IMR-90 (cell line): ENCODE data around the gene DMRT2. TPM values are rescaled to one million over a fixed set of nuclear protein-coding genes. Genes with fewer than 3 reads are reported as not detected.

Source experiments
- ATAC-seq: fragments of 200-7000 bp; cut with Tn5 transposase; 2 replicates; pipeline ENCODE4 v1.9.1; 2020; ENCODE audit warnings: low read depth, mild to moderate bottlenecking, moderate library complexity
- BruUV-seq: library from RNA; stranded (reverse); fragments of 400-500 nt; replicated peaks from 2 replicates; lab custom pipeline; 2021; lab: Mats Ljungman, UMichigan
- CTCF ChIA-PET: fragments of 300-600 bp; formaldehyde crosslinking; extraction: SDS; loops from one replicate; lab custom pipeline; 2021; ENCODE audit warnings: antibody characterized with exemption; lab: Yijun Ruan, JAX
- POLR2A ChIA-PET: fragments of 300-600 bp; sonication (Branson Sonifier 250); formaldehyde crosslinking; loops from one replicate; lab custom pipeline; 2022; ENCODE audit warnings: antibody characterized with exemption; ENCODE audit not compliant: unreplicated experiment; lab: Charles Lee
- DNase-seq: peaks from one replicate; pipeline ENCODE4 v3.0.0; 2013
- H2AFZ ChIP-seq: replicated peaks from 2 replicates; pipeline ENCODE3; 2013; ENCODE audit warnings: low read length, mild to moderate bottlenecking; ENCODE audit not compliant: poor library complexity
- H2AK5ac ChIP-seq: 2 replicates; pipeline ENCODE4 v1.6.1; 2013; ENCODE audit warnings: low read depth, low read length, inconsistent platforms
- H2AK9ac ChIP-seq: replicated peaks from 2 replicates; pipeline ENCODE3; 2013; ENCODE audit warnings: mild to moderate bottlenecking, low read depth, low read length, moderate library complexity; ENCODE audit not compliant: poor library complexity
- H2BK120ac ChIP-seq: 2 replicates; pipeline ENCODE4 v1.6.1; 2013; ENCODE audit warnings: low read depth, low read length, inconsistent platforms
- H2BK15ac ChIP-seq: 3 replicates; pipeline ENCODE4 v1.6.1; 2013; ENCODE audit warnings: low read depth, low read length, inconsistent platforms
- H2BK20ac ChIP-seq: 2 replicates; pipeline ENCODE4 v1.6.1; 2013; ENCODE audit warnings: low read depth, mild to moderate bottlenecking, inconsistent platforms, low read length, moderate library complexity
- H2BK5ac ChIP-seq: 2 replicates; pipeline ENCODE4 v1.6.1; 2013; ENCODE audit warnings: mild to moderate bottlenecking, low read depth, low read length, inconsistent platforms; ENCODE audit not compliant: poor library complexity, severe bottlenecking
- H3K14ac ChIP-seq: replicated peaks from 2 replicates; pipeline ENCODE4 v1.6.1; 2013; ENCODE audit warnings: low read depth, low read length, inconsistent platforms
- H3K18ac ChIP-seq: 2 replicates; pipeline ENCODE4 v1.6.1; 2013; ENCODE audit warnings: low read depth, low read length, control low read depth
- H3K23ac ChIP-seq: 2 replicates; pipeline ENCODE4 v1.6.1; 2013; ENCODE audit warnings: low read depth, low read length, inconsistent platforms
- H3K27ac ChIP-seq: 2 replicates; pipeline ENCODE4 v1.5.1; 2013; ENCODE audit warnings: mild to moderate bottlenecking, control low read depth, low read length; ENCODE audit not compliant: insufficient read depth
- H3K27me3 ChIP-seq: 2 replicates; pipeline ENCODE4 v1.6.1; 2013; ENCODE audit warnings: low read length; ENCODE audit not compliant: control insufficient read depth, insufficient read depth
- H3K36me3 ChIP-seq: 2 replicates; pipeline ENCODE4 v1.6.1; 2013; ENCODE audit warnings: low read length, mixed read lengths; ENCODE audit not compliant: control insufficient read depth, insufficient read depth
- H3K4ac ChIP-seq: 2 replicates; pipeline ENCODE4 v1.6.1; 2013; ENCODE audit warnings: low read depth, low read length, inconsistent platforms
- H3K4me1 ChIP-seq: 2 replicates; pipeline ENCODE4 v1.6.1; 2013; ENCODE audit warnings: low read length, mixed read lengths; ENCODE audit not compliant: control insufficient read depth, insufficient read depth
- H3K4me2 ChIP-seq: 2 replicates; pipeline ENCODE4 v1.6.1; 2013; ENCODE audit warnings: low read depth, mild to moderate bottlenecking, control low read depth, low read length, moderate library complexity
- H3K4me3 ChIP-seq: 2 replicates; pipeline ENCODE4 v1.5.1; 2013; ENCODE audit warnings: low read depth, mild to moderate bottlenecking, control low read depth, low read length, moderate library complexity; ENCODE audit not compliant: insufficient read depth
- H3K56ac ChIP-seq: 2 replicates; pipeline ENCODE4 v1.6.1; 2013; ENCODE audit warnings: low read length, inconsistent platforms; ENCODE audit not compliant: insufficient read depth; ENCODE audit errors: extremely low read depth
- H3K79me1 ChIP-seq, 2 experiments: 2 replicates each; pipeline ENCODE4 v1.6.1; 2013; ENCODE audit warnings: low read length in 2 of 2, inconsistent platforms in 1 of 2, low read depth in 1 of 2
- H3K9ac ChIP-seq: 2 replicates; pipeline ENCODE4 v1.6.1; 2013; ENCODE audit warnings: low read depth, low read length, control low read depth
- H3K9me1 ChIP-seq: 2 replicates; pipeline ENCODE4 v1.6.1; 2013; ENCODE audit warnings: low read length, inconsistent platforms; ENCODE audit not compliant: insufficient read depth
- H3K9me3 ChIP-seq: 2 replicates; pipeline ENCODE4 v1.6.1; 2013; ENCODE audit warnings: low read length; ENCODE audit not compliant: control insufficient read depth, insufficient read depth
- H4K20me1 ChIP-seq: 2 replicates; pipeline ENCODE4 v1.6.1; 2013; ENCODE audit warnings: low read length, inconsistent platforms; ENCODE audit not compliant: insufficient read depth
- H4K5ac ChIP-seq: 2 replicates; pipeline ENCODE4 v1.6.1; 2013; ENCODE audit warnings: mild to moderate bottlenecking, low read depth, low read length, control low read depth
- H4K8ac ChIP-seq, 2 experiments: 2 replicates each; pipeline ENCODE4 v1.6.1; 2013; ENCODE audit warnings: low read depth in 2 of 2, low read length in 2 of 2, control low read depth in 1 of 2, inconsistent platforms in 1 of 2
- H4K91ac ChIP-seq: 2 replicates; pipeline ENCODE4 v1.6.1; 2013; ENCODE audit warnings: low read depth, low read length, inconsistent platforms; ENCODE audit not compliant: insufficient read depth
- BHLHE40 ChIP-seq: fragments of 150-350 bp; IDR thresholded peaks from 2 replicates; pipeline ENCODE4 v1.6.1; 2016; ENCODE audit warnings: mild to moderate bottlenecking, low read depth, low read length
- CEBPB ChIP-seq: IDR thresholded peaks from 2 replicates; pipeline ENCODE4 v1.6.1; 2012; ENCODE audit warnings: low read depth, low read length, improper control_type of control experiment
- CHD1 ChIP-seq: IDR thresholded peaks from 2 replicates; pipeline ENCODE4 v1.6.1; 2012; ENCODE audit warnings: low read depth, low read length, improper control_type of control experiment
- CTCF ChIP-seq: conservative IDR thresholded peaks from 2 replicates; pipeline ENCODE4 v1.5.1; 2012; ENCODE audit warnings: mild to moderate bottlenecking, low read depth, low read length, improper control_type of control experiment
- ELK1 ChIP-seq: fragments of 150-350 bp; IDR thresholded peaks from 2 replicates; pipeline ENCODE4 v1.6.1; 2016; ENCODE audit warnings: low read depth, mild to moderate bottlenecking, low read length, moderate library complexity, borderline replicate concordance
- MAFK ChIP-seq: IDR thresholded peaks from 2 replicates; pipeline ENCODE4 v1.6.1; 2012; ENCODE audit warnings: low read depth, low read length, improper control_type of control experiment
- MAZ ChIP-seq: IDR thresholded peaks from 2 replicates; pipeline ENCODE4 v1.6.1; 2012; ENCODE audit warnings: low read depth, mild to moderate bottlenecking, low read length, improper control_type of control experiment, moderate library complexity, borderline replicate concordance
- MXI1 ChIP-seq: IDR thresholded peaks from 2 replicates; pipeline ENCODE4 v1.6.1; 2012; ENCODE audit warnings: low read depth, mild to moderate bottlenecking, low read length, moderate library complexity, borderline replicate concordance
- NFE2L2 ChIP-seq: fragments of 150-350 bp; IDR thresholded peaks from 2 replicates; pipeline ENCODE4 v1.6.1; 2016; ENCODE audit warnings: low read depth, mild to moderate bottlenecking, low read length
- RAD21 ChIP-seq: IDR thresholded peaks from 2 replicates; pipeline ENCODE4 v1.6.1; 2012; ENCODE audit warnings: low read length, improper control_type of control experiment
- RCOR1 ChIP-seq: IDR thresholded peaks from 2 replicates; pipeline ENCODE4 v1.6.1; 2012; ENCODE audit warnings: mild to moderate bottlenecking, low read length, improper control_type of control experiment; ENCODE audit not compliant: insufficient replicate concordance
- RFX5 ChIP-seq: IDR thresholded peaks from 2 replicates; pipeline ENCODE4 v1.8.0; 2012; ENCODE audit warnings: low read depth, mild to moderate bottlenecking, low read length, moderate library complexity
- SMC3 ChIP-seq: fragments of 150-350 bp; IDR thresholded peaks from 2 replicates; pipeline ENCODE4 v1.6.1; 2016; ENCODE audit warnings: low read depth, mild to moderate bottlenecking, antibody characterized with exemption, low read length, moderate library complexity
- USF2 ChIP-seq: fragments of 150-350 bp; IDR thresholded peaks from 2 replicates; pipeline ENCODE4 v1.6.1; 2017; ENCODE audit warnings: mild to moderate bottlenecking, antibody characterized with exemption, low read length, low read depth
- WGBS, 2 experiments: methylation state at CpG; one replicate each; pipeline versions ENCODE4 v1.1.5 to v1.1.7; 2013; ENCODE audit warnings: missing lambda C conversion rate in 2 of 2; ENCODE audit not compliant: insufficient read length in 1 of 2; ENCODE audit errors: extremely low coverage in 2 of 2; 5-methylcytosine and 5-hydroxymethylcytosine counted together
- dilution Hi-C: fragments of 300-500 bp; cut with HindIII; formaldehyde crosslinking; loops from one replicate; pipeline ENCODE4 v1.14.3; 2018; ENCODE audit warnings: low sequenced_read_pairs; ENCODE audit not compliant: unreplicated experiment
- in situ Hi-C: fragments of 300-500 bp; cut with MboI; formaldehyde crosslinking; loops from 3 replicates; pipeline ENCODE4 v1.14.3; 2019; ENCODE audit warnings: low sequenced_read_pairs, inconsistent platforms, mixed read lengths
- intact Hi-C: fragments of 100-400 bp; cut with micrococcal nuclease; formaldehyde crosslinking; loops from 2 replicates; pipeline ENCODE4 v1.10.0; 2022
- polyA plus RNA-seq, 3 experiments: library from polyadenylated mRNA; depleted of rRNA; stranded (reverse); fragments of >200 nt; gene quantifications; 2 replicates each; pipeline ENCODE4 v1.2.3, GENCODE V29; 2012; ENCODE audit warnings: low replicate concordance in 1 of 3
- total RNA-seq: library from RNA; depleted of rRNA; stranded (reverse); fragments of >200 nt; gene quantifications from 2 replicates; pipeline ENCODE4 v1.2.3, GENCODE V29; 2012

DMRT2 gene
- total and polyA plus RNA-seq, 2 of the 4 experiments (the other 2 are of a cell fraction): not detected

DNA sequence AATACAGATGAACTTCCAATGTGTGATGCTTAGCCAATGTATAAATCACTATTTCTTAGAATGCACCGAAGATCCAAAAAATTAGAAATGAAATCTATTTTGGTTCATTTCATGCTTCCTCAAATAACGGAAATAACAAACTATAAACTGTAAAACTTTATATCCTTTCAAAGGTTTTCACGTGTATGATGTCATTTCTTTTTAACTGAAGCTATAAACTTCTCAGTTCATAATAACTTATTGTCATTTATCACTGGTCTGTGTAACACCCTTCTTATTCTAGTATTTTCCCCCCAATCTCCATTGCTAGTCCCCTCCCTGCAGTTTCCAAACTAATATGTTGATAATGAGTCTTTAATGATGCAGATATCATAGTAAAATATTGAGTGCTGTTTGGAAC lies 36.4 kb downstream of the DMRT2 start:
- no CpG with 5 or more reads among the region's 3 CpGs for WGBS, 2 experiments
- in situ Hi-C loops: no loop called here
- Histone ChIP-seq H4K5ac (no peak overlapping the region), H3K9me3 (no peaks in the 10 kb centered on the region; the same call in 1 of the 2 replicates), H4K20me1 (no peaks in the 10 kb centered on the region), H2AK5ac (no peak overlapping the region), H3K9ac (no peak overlapping the region), H3K4me2 (no peak overlapping the region), H4K8ac (no peak overlapping the region), H2BK5ac (no peak overlapping the region), H2BK20ac (no peak overlapping the region), H2AK9ac (no peak overlapping the region), H3K36me3 (no peaks in the 10 kb centered on the region), H3K9me1 (no peaks in the 10 kb centered on the region), H2AFZ (no peak overlapping the region), H3K79me1 (no peaks in the 10 kb centered on the region), H3K18ac (no peak overlapping the region), H3K14ac (no peak overlapping the region), H3K56ac (no peak overlapping the region), H3K4me3 (no peak overlapping the region), H3K4ac (no peak overlapping the region), H2BK15ac (no peak overlapping the region), H3K27me3 (no peaks in the 10 kb centered on the region), H4K91ac (no peak overlapping the region), H2BK120ac (no peak overlapping the region), H3K4me1 (no peaks in the 10 kb centered on the region), H3K27ac (no peak overlapping the region), H3K23ac (no peak overlapping the region)
- BruUV-seq: no TSS peak
- dilution Hi-C loops: no loop called here
- ATAC-seq (no peak), DNase-seq (no peak)
- TF ChIP-seq BHLHE40: no peak
- TF ChIP-seq MAZ: no peak
- no peak for TF ChIP-seq SMC3
- TF ChIP-seq CHD1: no peak
- no peak for TF ChIP-seq CTCF
- no peak for TF ChIP-seq MXI1
- no peak for TF ChIP-seq RAD21
- no peak for TF ChIP-seq NFE2L2
- no peak for TF ChIP-seq CEBPB
- TF ChIP-seq RCOR1: no peak
- no peak for TF ChIP-seq RFX5
- no peak for TF ChIP-seq MAFK
- TF ChIP-seq USF2: no peak
- TF ChIP-seq ELK1: no peak
- CTCF ChIA-PET: no interaction called here
- POLR2A ChIA-PET: no interaction called here
- intact Hi-C loops: no loop called here
